NCI-H460 (cell line): ENCODE data around the gene ZSCAN32. TPM values are rescaled to one million over a fixed set of nuclear protein-coding genes. Genes with fewer than 3 reads are reported as not detected.

Experiments used
- DNase-seq: peaks from one replicate; pipeline ENCODE4 v3.0.0-alpha.2; 2016; ENCODE audit warnings: low read depth; ENCODE audit errors: extremely low read depth
- total RNA-seq: library from RNA; depleted of rRNA; stranded (reverse); fragments of >200 nt; shearing (Covaris generic); gene quantifications from 2 replicates; pipeline ENCODE4 v1.2.3, GENCODE V29; 2014; rRNA removed

The ZSCAN32 gene
- total RNA-seq, 1 experiment from 2014 or later, result 19.5 TPM

- no peak for DNase-seq
Observed at GRCh38 chr16:3362931-3363330, 37.9 kb downstream of the ZSCAN32 start.

DNA sequence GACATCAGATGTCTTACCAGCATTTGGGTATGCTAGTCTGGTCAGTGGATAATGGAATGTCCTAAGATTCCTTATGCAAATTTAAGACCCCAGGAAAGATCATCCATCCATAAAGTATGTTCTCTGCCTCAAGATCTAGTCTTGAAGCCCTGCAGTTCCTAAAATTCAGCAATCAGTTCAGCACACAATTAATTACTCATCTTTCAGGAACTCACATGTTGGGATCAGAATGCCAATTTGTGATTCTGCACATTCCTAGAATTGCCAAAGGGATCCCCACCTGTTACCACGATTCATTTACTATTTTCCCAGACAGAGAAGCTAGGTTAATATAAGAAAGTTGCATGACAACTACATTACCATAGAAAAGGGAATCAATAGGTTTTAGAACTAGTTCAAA, 41.9 kb downstream of the ZSCAN32 start:
- no peak for DNase-seq

GRCh38 chr16:3356118-3356517, 44.7 kb downstream of the ZSCAN32 start:
- no peak for DNase-seq

- no peak for DNase-seq
Observed at GRCh38 chr16:3355589-3355988, 45.2 kb downstream of the ZSCAN32 start, which contains the start of gene OR2C1. TSS of gene OR2C1 (plus strand) at chr16:3355889. CDS start at chr16:3355941, 52 bp downstream.

- DNase-seq, result no peak
Observed at GRCh38 chr16:3349175-3349574, 51.6 kb downstream of the ZSCAN32 start.

GRCh38 chr16:3348547-3349167, 52.1 kb downstream of the ZSCAN32 start:
- no peak for DNase-seq

GRCh38 chr16:3347586-3347985, 53.2 kb downstream of the ZSCAN32 start:
- DNase-seq, result no peak

- no peak for DNase-seq
Observed at GRCh38 chr16:3346041-3346440, 54.8 kb downstream of the ZSCAN32 start.

Other genes with a start within 250 kb of the ZSCAN32 start
- 0.58 and 0.67 TPM in 2 replicates for gene OR1F1, start 212.8 kb downstream of the ZSCAN32 start, total RNA-seq
- 11.9 and 14.5 TPM in 2 replicates for gene ZNF200, start 165.8 kb downstream of the ZSCAN32 start, total RNA-seq
- 0.17 TPM in 1 of 2 replicates, not detected in the other for gene MEFV, start 144.4 kb downstream of the ZSCAN32 start, total RNA-seq
- gene ZNF263, start 117.5 kb downstream of the ZSCAN32 start, total RNA-seq, result 59.5 and 60.9 TPM in 2 replicates
- 9.4 and 9.7 TPM in 2 replicates for gene TIGD7, start 95.6 kb downstream of the ZSCAN32 start, total RNA-seq
- gene ZNF75A, start 95.5 kb downstream of the ZSCAN32 start, total RNA-seq, result 18.1 and 24.9 TPM in 2 replicates
- not detected in 2 replicates for gene OR2C1, start 45.1 kb downstream of the ZSCAN32 start, total RNA-seq
- gene ZNF174, start 211 bp upstream of the ZSCAN32 start, total RNA-seq, result 19.4 and 21.6 TPM in 2 replicates
- gene ZNF597, start 42.5 kb upstream of the ZSCAN32 start, total RNA-seq, result 4.4 and 5.6 TPM in 2 replicates
- gene NAA60, start 42.7 kb upstream of the ZSCAN32 start, total RNA-seq, result 16.7 and 18.9 TPM in 2 replicates
- gene C16orf90, start 94.5 kb upstream of the ZSCAN32 start, total RNA-seq, result not detected in 2 replicates
- gene CLUAP1, start 100.0 kb upstream of the ZSCAN32 start, total RNA-seq, result 25.1 and 31.9 TPM in 2 replicates
- not detected in 2 replicates for gene NLRC3, start 176.4 kb upstream of the ZSCAN32 start, total RNA-seq
- gene SLX4, start 210.6 kb upstream of the ZSCAN32 start, total RNA-seq, result 5.1 and 6.6 TPM in 2 replicates